Activated CD8-positive, alpha-beta memory T cell treated with anti-CD3 and anti-CD28 coated beads for 1 hour (primary cell): Measurements from ENCODE around the gene RPL27A.
"Not testable (repeated sequence)": the region's sequence is repeated elsewhere in the genome, so short reads cannot be mapped to it uniquely, and the experiment has no call there.

Experiments
- DNase-seq, 2 donors: peaks; one replicate each; pipeline ENCODE4 v3.0.0-alpha.2; 2020; ENCODE audit warnings: low read depth in 1 of 2; ENCODE audit errors: extremely low read depth in 1 of 2

The RPL27A gene

DNA sequence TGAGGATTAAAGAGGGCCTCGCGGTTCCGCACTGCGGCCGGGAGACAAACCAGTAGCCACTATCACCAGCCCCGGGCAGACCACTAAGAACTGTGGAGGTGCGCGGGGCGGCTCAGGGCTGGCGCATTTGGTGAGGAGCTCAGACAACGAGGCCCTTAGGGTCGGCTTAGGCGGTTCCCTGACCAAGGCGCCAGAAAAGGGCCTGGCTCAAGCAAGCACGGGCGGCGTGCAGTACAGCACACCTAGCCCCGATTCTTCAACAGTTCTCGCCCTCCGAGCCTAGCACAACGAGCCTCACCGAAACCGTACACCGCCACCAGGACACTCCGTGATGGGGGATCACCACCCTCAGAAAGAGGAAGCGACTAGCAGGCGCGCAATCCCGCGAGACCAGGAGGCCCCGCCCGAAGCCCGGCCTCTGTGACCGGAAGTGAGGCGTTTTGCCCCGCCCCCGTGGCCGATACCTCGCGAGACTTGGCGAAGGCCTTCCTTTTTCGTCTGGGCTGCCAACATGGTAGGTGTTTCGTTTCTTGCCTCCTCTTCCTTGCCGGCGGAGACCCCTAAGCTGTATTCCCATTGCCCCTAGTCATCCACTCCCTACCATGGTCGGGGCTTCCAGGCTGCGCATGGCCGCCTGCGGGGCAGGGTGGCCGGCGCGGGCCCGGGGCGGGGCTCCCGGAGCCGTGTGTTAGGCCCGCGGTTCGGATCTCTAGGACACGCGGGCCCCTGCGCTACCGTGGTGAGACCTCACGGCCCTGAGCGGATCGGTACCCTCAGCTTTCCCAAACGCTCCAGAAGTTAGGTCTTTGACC lies at the start of gene RPL27A, which contains the start of gene TRIM66:
RPL27A (plus strand) TSS at position 490 of the 812 bp plus-strand sequence; CDS start at position 512, 22 bp downstream.
TRIM66 (minus strand) TSS at position 363 of the 812 bp plus-strand sequence. CDS start 10,391 bp downstream, outside the sequence.
- DNase-seq = peak; percentile 98

DNA sequence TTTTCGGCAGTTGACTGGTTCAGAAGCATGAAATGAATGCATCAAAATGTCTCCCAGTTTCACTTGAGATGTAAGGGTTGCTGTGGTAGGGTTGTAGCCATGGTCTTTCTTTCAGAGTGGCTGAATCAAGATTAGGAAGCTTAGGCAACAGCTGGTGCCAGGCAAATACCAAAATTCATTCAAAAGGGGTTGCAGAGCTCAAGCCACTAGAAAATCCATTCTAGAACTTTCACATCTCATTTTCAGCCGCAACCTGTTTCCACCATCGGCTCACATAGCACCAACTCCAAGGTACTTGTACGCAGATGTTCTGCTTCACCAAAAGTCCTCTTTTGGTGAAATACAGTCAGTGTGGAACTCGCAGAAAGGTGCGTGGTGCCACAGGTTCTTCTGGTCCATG lies 48.1 kb upstream of the RPL27A start:
- DNase-seq = no peak

DNA sequence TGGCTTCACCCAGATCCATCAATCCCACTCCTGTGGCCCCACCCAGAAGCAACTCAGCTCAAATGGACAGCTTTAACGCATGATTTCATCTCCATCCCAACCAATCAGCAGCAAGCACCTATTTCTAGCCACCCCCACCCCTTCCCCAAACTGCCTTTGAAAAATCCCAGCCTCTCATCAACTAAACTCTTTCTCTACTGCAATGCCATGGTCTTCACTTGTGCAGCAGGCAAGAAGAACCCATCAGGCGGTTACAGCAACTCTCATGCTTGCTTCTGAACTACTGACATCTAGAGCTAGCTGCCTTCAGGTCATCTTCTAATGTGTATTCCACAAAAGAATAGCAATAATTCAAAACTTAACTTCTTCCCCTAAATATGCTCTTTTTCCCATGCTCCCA lies 46.5 kb upstream of the RPL27A start:
- DNase-seq = no peak

DNA sequence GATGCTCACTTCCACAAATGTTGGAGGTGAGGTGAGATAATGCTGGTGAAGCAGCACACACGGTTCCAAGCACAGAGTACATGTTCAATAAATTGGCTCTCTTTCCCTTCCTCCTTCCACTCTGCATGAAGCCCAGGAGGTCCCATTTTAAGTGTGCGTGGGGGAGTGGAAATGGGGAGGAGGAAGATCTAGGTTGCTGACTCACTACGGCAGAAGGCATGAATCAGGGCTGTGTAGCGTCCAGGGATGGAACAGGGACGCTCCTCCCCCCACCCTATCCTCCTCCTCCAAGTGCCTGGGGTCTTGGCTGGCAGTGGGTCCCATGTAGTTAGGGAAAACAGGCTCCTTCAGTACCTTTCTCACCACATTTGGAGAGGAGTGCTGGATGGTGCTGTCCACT lies 44.3 kb upstream of the RPL27A start:
- DNase-seq = no peak

DNA sequence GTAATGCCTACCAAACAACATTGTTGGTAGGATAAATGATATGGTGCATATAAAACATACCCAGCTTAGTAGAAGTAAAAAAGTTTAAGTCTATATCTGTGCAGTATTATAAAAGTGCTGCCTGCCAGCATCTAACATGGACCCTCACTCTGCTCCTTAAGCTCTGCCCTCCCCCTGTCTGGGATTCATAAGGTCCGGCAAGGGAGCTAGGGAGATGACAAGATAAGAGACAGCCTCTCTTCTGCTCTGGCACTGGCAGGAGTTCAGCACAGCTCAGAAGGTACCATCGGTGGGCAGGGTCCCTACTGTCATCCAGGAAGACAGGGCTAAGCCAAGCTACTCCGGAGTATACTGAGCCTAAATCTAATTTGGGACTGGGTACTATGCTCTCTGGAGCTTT lies 42.9 kb upstream of the RPL27A start:
- DNase-seq = no peak

DNA sequence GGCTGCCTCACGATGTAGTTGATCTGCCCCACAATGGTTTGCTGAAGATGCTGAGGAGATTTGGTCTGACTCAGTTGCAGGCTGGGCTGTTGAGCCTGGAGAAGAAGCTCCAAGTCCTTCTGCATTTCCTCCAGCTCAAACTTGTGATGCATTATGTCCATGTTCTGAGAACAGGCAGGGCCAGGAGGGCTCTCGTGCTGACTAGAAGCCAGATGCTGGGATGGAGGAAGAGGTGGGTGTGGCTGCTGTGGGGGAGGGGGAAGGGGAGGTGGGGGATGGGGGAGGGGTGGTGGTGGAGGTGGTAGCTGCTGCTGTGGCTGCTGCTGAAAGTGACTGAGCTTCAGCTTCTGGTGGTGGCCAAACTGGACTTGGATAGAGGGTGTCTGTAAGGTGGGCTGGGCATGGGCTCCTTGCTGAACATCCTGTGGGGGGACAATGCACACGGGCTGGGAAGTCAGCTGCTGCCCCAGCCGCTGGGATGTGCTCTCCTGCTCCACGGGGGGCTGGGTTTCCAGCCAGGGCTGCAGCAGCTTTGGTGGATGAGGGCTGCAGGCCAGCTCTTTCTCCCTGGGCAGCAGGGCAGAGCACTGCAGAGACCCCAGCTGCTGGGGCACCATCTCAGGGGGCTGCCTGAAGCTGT lies 42.2 kb upstream of the RPL27A start:
- no peak for DNase-seq

DNA sequence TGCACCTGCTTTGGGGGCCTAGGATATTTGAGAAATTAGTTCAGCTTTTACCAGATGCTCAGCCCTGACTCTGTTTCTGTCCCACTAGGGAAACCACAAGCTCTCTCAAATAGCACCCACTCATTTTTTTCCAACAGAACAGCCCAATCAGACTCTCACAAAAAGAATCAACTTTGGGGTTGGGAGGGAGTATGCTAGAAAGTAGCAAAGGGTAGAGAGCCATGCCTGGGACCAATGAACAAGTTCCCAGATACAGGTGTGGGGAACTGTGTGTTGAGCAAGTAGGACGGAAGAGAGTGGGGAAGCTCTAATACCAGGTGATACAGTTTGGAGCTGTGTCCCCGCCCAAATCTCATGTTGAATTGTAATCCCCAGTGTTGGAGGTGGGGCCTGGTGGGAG lies 41.3 kb upstream of the RPL27A start:
- no peak for DNase-seq

DNA sequence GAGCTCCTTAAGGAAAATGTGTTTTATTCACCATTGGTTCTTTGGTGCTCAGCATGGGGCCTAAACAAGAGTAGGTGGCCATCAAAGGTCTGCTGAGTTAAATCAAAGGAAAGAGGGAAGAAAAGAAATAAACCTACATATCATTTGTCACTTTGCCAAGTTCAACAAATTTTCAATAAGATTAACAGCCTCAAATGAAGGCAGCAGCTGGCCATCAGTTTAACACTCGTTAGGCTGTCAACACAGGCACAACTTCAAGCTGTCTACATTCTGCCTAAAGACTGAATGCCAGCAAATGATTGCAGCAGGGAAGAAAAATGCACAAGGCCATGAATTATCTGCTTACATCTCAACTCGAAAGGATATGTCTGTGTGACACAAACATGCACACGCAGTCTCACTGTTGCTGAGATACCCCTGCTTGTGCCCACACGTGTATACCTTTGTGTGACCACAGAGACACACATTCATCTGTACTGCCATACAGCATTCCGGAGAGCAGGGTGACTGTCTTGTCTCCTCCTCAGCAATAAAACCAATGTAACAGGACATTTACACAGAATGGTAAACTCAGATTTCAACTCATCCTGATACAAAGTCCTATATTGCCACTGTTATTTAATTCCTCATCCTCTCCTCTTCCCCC lies 40.3 kb upstream of the RPL27A start:
- no peak for DNase-seq

DNA sequence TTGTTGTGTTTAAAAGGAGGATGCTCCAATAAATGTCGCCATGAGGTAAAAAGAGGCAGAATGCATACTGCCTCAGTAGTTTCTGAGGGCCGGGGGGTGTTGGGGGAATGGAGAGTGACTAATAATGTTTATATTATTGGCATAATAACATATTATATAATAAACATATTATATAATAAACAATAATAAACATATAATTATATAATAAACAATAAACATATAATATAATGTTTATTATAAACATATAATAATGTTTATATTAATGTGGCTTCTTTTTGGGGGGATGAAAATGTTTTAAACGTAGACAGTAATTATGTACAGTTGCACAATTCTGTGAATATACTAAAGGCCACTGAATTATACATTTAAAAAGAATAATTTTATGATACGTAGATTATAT lies 35.7 kb upstream of the RPL27A start:
- DNase-seq = no peak

DNA sequence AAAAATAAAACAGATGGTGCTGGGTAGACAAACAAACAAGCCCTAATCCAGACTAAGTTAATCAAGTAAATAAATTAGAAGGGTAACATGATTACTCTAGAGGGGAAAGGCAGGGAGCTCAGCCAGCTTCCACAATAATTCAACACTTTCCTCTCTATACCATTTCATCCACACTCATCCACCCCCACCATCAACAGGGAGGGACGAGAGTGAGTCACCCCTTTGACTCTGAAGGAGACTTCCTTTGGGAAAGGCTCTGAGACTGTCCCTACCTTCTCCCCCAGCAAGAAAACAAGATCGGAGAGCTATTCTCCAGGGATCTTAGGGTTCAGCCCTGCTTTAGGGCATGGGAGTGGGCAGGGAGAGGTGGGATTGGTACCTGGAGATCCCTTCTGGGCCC lies 33.2 kb upstream of the RPL27A start:
- DNase-seq = no peak

DNA sequence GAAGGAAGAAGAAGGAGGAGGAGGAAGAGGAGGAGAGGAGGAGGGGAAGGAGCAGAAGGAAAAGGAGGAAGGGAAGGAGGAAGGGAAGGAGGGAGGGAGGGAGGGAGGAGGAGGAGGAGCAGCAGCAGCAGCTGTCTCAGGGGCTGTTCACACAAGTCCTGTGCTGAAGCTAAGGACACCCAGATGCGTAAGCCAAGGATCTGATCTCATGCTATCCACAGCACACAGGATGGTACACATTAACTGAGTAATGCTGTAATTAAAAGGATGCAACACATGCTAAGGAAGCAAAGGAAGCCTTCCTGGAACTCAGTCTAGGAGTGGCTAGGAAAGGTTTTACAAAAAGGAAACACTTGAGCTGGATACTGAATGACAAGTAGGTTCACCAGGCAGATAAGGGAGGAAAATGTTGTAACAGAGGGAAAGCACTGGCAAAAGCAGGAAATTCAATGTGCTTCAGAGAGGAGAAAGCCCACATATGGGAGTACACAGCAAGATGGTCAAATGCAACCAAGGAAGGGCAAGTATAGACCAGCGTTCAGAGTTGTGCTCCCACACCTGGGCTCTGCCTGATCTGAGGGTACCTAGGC lies 32.1 kb upstream of the RPL27A start:
- DNase-seq = no peak

DNA sequence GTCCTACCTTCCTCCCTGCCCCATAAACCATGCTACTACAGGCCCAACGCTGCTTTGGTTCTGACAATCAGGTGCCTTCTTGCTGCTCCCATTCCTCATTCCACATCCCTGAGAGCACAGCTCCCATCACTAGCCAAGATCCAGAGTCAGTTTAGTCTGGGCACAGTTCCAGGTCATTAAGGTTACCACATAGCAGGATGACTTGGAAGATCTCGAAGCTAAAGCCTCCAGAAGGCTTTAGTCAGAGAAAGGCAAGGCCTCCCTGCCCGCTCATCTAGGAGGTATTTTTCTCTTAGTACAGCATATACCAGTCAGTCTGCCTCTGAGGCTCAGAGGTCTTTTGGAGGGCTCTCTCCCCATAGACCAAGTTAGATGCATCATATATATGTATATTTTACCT lies 30.5 kb upstream of the RPL27A start:
- no peak for DNase-seq

DNA sequence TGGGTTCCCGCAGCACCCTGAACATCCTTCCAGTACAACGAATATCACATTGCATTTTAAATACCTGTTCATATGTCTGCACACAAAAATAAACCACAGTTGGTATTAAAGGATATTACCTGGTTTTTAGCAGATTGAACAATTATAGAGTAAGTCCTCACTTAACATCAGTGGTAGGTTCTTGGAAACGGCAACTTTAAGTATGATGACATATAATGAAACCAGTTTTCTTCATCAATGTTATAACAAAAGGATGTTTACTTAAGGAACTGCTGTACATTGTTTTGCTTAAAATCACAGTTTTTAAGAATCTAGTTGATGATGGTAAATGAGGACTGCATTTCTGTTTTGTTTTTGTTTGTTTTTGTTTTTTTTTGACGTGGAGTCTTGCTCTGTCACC lies 28.1 kb upstream of the RPL27A start:
- DNase-seq = no peak

DNA sequence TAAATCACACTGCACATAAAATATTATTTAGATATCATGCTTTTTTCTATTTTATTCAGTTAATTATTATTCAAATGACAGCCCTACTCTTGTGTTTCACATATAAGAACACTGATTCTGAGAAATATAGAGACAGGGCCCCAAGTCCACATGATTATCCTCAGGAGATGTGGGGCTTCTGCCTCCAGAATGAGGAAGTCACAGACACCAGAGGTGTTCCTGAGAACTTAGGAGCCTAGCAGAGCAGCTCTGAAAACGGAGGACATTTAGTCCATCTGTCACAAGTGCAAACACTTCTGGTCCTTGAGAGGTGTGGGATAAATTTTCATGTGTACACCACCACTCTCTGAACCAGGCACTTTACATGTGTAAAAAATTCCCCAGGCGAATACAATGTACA lies 26.3 kb upstream of the RPL27A start:
- no peak for DNase-seq

DNA sequence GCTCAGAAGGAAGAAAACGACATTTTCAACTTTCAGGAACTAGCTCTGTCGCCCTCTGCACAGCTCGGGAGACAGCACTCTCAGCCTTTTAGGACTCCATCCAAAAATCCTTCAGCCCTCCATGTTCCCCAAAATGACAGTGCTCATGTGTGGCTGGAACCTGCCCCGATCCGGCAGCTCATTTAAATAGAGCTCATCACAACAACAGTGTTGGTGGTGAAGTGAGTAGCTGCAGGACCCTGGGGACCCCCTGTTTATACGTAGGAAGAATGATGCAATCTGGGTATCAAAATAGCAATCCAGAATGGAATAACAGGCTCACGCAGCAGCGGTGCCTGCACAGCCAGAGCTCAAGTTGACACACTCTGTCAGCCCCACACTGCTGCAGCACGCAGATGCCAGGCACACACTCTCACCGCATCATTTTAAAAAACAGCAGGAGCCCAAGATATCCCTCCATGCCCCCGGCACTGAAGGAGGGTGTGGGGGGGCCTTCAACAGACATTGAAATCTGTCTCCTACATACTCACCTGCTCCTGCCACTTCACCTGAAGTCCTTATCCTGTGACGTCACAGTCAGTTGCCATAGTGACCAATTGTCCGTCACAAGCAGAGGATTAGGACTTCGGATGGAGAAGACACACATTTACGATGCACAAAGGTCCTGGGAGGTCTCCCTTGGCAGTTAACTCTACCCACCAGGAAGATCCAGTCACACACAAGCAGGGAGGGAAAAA lies 24.1 kb upstream of the RPL27A start:
- DNase-seq = no peak

DNA sequence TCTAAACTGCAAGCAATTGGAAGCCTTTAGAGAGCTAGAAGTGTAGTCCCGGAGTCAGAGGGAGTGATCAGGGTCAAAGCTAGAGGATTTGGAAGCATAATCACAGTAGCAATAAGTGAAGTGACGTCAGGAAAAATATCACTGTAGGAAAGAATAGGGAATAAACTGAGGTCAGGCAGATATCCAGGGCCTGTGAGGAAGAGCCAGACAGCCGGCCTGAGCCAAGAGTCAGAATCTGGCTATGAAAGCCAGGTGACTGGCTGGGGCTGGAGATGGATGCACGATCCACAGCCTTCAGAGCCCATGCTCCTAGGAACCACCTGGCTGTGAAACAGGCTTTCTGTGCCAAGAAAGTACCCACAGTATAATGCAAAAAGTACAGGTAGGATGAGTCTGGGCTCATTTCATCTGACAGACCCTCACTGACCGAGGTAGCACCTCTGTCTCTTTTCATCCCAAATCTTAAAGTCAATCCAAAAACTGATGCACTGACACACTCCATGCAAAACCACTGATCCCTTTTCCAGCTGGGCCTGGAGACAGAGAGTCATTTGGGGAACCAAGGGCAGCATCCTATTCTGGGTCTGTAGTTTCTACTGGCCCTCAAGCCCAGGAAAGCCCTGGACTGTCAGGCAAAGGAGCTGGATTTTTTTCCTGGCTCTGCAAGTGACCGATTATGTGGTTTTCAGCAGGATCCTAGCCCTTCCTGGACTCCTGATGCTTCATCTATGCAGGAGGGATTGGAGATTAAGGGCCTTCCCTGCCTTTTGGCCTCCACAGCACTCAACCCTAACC lies 21.4 kb upstream of the RPL27A start:
- no peak for DNase-seq

DNA sequence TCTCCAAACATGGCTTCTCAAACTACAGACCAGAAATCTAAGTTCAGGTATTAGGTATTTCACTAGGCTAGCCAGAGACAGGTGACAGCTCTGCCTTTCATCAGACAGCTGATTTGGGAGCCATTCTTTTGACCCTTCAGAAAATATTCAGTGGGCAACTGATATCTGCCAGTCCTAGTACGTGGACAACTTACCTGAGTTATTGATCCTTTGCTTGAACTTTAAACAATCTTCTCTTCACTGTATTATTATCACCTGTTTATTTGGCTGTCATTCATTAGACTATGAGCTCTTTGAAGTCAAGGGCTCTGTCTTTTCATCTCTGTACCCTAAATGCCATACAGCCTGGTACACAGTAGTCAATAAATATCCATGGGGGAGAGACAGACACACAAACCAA lies 17.4 kb upstream of the RPL27A start:
- no peak for DNase-seq

DNA sequence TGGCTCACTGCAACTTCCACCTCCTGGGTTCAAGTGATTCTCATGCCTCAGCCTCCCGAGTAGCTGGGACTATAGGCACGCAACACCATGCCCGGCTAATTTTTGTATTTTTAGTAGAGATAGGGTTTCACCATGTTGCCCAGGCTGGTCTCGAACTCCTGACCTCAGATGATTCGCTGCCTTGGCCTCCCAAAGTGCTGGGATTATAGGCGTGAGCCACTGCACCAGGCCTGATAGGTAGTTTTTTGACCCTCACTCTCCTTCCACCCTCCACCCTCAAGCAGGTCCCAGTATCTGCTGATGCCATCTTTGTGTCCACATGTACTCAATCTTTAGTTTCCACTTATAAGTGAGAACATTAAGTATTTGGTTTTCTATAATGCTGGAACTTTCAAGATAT lies 12.5 kb upstream of the RPL27A start:
- DNase-seq = not testable (repeated sequence)

DNA sequence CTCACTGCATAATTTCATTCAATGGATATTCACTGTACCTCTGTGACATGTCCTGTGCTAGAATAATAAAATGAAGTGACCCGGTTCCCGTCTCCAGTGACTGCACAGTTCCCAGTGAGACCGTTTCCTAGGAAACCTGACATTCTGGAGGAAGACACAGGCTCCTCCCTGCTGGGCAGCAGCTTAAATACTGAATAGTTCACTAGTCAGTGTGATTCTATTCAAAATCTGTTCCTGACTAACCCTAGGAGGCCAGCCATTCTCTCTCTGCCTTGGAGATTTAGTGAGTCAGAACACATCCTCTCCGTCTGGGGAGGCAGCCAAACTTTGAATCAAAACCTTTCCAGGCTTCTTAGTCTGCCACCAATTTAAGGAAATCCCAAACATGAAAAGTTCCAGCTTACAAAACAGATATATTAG lies 11.4 kb upstream of the RPL27A start:
- DNase-seq = no peak

DNA sequence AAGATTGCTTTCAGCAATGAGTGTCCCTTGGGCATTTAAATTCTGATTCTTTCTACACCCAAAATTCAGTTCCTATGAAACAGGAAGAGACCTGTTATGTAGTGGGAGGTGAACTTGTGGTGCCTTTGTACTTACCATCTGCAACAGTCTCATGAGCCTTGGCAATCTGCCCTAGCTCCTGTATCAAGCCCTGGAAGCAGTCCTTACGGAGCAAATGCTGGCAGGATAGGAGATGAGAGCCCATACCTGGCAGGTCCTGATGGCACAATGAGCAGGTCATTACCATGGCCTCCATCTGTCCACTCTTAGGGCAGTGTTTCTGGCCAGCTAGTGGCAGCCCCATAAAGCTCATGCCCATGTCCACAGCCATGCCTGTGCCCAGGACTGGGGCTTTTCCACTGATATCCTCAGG lies 10.9 kb upstream of the RPL27A start:
- no peak for DNase-seq
